Caco-2 (cell line): ENCODE results near the gene POLA1. TPM values are rescaled to one million over a fixed set of nuclear protein-coding genes. Genes with fewer than 3 reads are reported as not detected.
A peak's percentile ranks its signal among the peaks of the same experiment; 100 is the strongest.
"Not testable (repeated sequence)": the region's sequence is repeated elsewhere in the genome, so short reads cannot be mapped to it uniquely, and the experiment has no call there.

Experiments used
- BruUV-seq: library from RNA; stranded (reverse); fragments of 400-500 nt; replicated peaks from 2 replicates; lab custom pipeline; 2021; lab: Mats Ljungman, UMichigan
- CTCF ChIA-PET: fragments of 300-600 bp; sonication (Branson Sonifier 250); formaldehyde crosslinking; loops from one replicate; lab custom pipeline; 2022; ENCODE audit warnings: antibody characterized with exemption; lab: Charles Lee
- POLR2A ChIA-PET: fragments of 300-600 bp; sonication (Branson Sonifier 250); formaldehyde crosslinking; loops from one replicate; lab custom pipeline; 2022; ENCODE audit warnings: antibody characterized with exemption; lab: Charles Lee
- DNase-seq, 2 experiments: peaks; one replicate each; pipeline versions ENCODE4 v3.0.0 to v3.0.0-alpha.2; 2020 to 2022
- H3K27me3 ChIP-seq: replicated peaks from 2 replicates; pipeline ENCODE4 v1.6.0; 2011; ENCODE audit warnings: low read length; ENCODE audit not compliant: control insufficient read depth, insufficient read depth
- H3K36me3 ChIP-seq: 2 replicates; pipeline ENCODE4 v1.5.1; 2011; ENCODE audit warnings: low read length; ENCODE audit not compliant: control insufficient read depth, insufficient read depth
- H3K4me1 ChIP-seq: fragments of 250-450 bp; sonication (Bioruptor Pico); 2 replicates; pipeline ENCODE4 v1.5.1; 2020; ENCODE audit warnings: mild to moderate bottlenecking
- H3K4me3 ChIP-seq: 2 replicates; pipeline ENCODE4 v1.5.1; 2011; ENCODE audit warnings: low read depth, mild to moderate bottlenecking, control low read depth, low read length
- H3K9me3 ChIP-seq: fragments of 250-450 bp; sonication (Bioruptor Pico); 2 replicates; pipeline ENCODE4 v1.5.1; 2020; ENCODE audit warnings: mild to moderate bottlenecking, moderate library complexity
- H3K27ac Mint-ChIP-seq: one replicate; pipeline ENCODE4 v1.8.0; 2022; ENCODE audit warnings: mixed read lengths; ENCODE audit not compliant: unreplicated experiment
- H3K27me3 Mint-ChIP-seq: one replicate; pipeline ENCODE4 v1.8.0; 2022; ENCODE audit warnings: mixed read lengths; ENCODE audit not compliant: insufficient read depth, unreplicated experiment
- H3K36me3 Mint-ChIP-seq: one replicate; pipeline ENCODE4 v1.8.0; 2022; ENCODE audit warnings: mild to moderate bottlenecking, mixed read lengths; ENCODE audit not compliant: insufficient read depth, unreplicated experiment
- H3K4me1 Mint-ChIP-seq: one replicate; pipeline ENCODE4 v1.8.0; 2022; ENCODE audit warnings: low read depth, mixed read lengths; ENCODE audit not compliant: unreplicated experiment
- H3K4me3 Mint-ChIP-seq: one replicate; pipeline ENCODE4 v1.8.0; 2022; ENCODE audit warnings: mild to moderate bottlenecking, moderate library complexity, mixed read lengths; ENCODE audit not compliant: unreplicated experiment
- H3K9me3 Mint-ChIP-seq: one replicate; pipeline ENCODE4 v1.8.0; 2022; ENCODE audit warnings: mixed read lengths; ENCODE audit not compliant: unreplicated experiment
- intact Hi-C: fragments of 100-400 bp; cut with micrococcal nuclease; formaldehyde crosslinking; loops from one replicate; pipeline ENCODE4 v1.10.0; 2022; ENCODE audit not compliant: unreplicated experiment
- total RNA-seq: library from RNA; stranded (reverse); gene quantifications from 2 replicates; pipeline ENCODE4 v1.2.3, GENCODE V29; 2022
- TF ChIP-seq, protein P1 (sequence below), 2 experiments: fragments of 200-600 bp in 1 of 2; IDR thresholded peaks; 1 replicate in 1 of 2; 2 replicates in 1 of 2; pipeline versions ENCODE4 v1.5.1 to v1.8.0; 2011 to 2022; ENCODE audit warnings: antibody characterized with exemption in 1 of 2, control low read depth in 1 of 2, inconsistent platforms in 1 of 2, low read depth in 1 of 2, low read length in 1 of 2, mild to moderate bottlenecking in 1 of 2, moderate library complexity in 1 of 2; ENCODE audit not compliant: insufficient read depth in 1 of 2, severe bottlenecking in 1 of 2, unreplicated experiment in 1 of 2

Gene POLA1
- total RNA-seq, 1 experiment from 2014 or later, result 23.5 TPM

DNA sequence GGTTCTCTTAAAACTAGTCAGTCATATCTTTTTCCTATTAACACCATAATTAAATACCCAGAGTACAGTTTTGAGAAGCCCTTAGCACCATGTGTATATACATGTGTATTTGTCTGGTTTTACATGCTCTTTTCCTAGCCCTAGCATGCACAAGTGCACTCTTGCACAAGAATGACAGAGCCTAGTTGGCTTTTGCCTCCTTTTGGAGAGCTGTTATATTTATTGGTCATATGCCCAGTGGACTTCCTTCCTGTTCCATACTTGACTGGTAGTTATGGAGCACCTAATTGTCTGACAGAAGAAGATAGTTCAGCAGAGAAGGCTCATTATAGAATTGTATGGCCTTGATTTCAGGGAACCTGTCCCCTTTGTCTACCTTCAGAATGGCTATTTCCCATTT lies 166.4 kb downstream of the POLA1 start:
- POLR2A ChIA-PET, result no interaction called here
- Mint-ChIP-seq H3K4me1 (no peaks in the 10 kb centered on the region), H3K27me3 (no peaks in the 10 kb centered on the region), H3K9me3 (no peaks in the 10 kb centered on the region), H3K27ac (no peak overlapping the region), H3K36me3 (peaks cover 11% of the 10 kb centered on the region), H3K4me3 (no peak overlapping the region)
- Histone ChIP-seq H3K9me3 (no peaks in the 10 kb centered on the region), H3K4me3 (no peak overlapping the region), H3K36me3 (no peaks in the 10 kb centered on the region), H3K27me3 (no peaks in the 10 kb centered on the region), H3K4me1 (no peaks in the 10 kb centered on the region)
- BruUV-seq, result no TSS peak
- intact Hi-C loops, result no loop called here
- DNase-seq, result no peak
- TF ChIP-seq, protein P1, sequence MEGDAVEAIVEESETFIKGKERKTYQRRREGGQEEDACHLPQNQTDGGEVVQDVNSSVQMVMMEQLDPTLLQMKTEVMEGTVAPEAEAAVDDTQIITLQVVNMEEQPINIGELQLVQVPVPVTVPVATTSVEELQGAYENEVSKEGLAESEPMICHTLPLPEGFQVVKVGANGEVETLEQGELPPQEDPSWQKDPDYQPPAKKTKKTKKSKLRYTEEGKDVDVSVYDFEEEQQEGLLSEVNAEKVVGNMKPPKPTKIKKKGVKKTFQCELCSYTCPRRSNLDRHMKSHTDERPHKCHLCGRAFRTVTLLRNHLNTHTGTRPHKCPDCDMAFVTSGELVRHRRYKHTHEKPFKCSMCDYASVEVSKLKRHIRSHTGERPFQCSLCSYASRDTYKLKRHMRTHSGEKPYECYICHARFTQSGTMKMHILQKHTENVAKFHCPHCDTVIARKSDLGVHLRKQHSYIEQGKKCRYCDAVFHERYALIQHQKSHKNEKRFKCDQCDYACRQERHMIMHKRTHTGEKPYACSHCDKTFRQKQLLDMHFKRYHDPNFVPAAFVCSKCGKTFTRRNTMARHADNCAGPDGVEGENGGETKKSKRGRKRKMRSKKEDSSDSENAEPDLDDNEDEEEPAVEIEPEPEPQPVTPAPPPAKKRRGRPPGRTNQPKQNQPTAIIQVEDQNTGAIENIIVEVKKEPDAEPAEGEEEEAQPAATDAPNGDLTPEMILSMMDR (IDR thresholded peaks at IDR 0.05; ENCODE audit: insufficient read depth in 1 of 2, low read depth in 1 of 2, low read length in 1 of 2, severe bottlenecking in 1 of 2, unreplicated experiment in 1 of 2), result no peak
- CTCF ChIA-PET, result no interaction called here

DNA sequence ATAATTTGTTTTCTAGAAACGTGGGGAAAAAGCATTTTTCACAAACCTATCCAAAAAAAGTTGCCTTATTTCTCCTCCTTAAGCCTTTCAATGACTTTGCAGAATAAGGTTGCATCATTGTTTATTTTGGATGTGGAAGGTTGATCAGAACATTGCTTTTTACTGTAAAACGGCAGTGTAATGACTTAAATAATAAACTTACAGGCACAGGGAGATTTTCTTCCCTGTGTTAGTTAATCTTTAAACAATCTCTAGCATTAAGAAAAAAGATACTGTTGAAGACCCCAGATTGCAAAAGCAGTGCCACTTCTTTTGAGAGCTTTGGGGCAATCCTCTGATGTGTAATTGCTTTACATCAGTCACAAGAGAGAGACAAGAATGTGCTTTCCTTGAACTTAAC lies 168.6 kb downstream of the POLA1 start:
- intact Hi-C loops, result no loop called here
- CTCF ChIA-PET, result no interaction called here
- DNase-seq, result no peak
- H3K27ac Mint-ChIP-seq, result no peak overlapping the region
- no peaks in the 10 kb centered on the region for H3K4me1 Mint-ChIP-seq
- H3K36me3 Mint-ChIP-seq, result peaks cover 11% of the 10 kb centered on the region
- H3K4me1 ChIP-seq, result no peaks in the 10 kb centered on the region
- H3K27me3 Mint-ChIP-seq, result no peaks in the 10 kb centered on the region
- no TSS peak for BruUV-seq
- no peaks in the 10 kb centered on the region for H3K9me3 Mint-ChIP-seq
- H3K36me3 ChIP-seq, result no peaks in the 10 kb centered on the region
- POLR2A ChIA-PET, result no interaction called here
- no peaks in the 10 kb centered on the region for H3K27me3 ChIP-seq
- no peak overlapping the region for H3K4me3 Mint-ChIP-seq
- no peaks in the 10 kb centered on the region for H3K9me3 ChIP-seq
- TF ChIP-seq, protein P1 (IDR thresholded peaks at IDR 0.05; ENCODE audit: insufficient read depth in 1 of 2, low read depth in 1 of 2, low read length in 1 of 2, severe bottlenecking in 1 of 2, unreplicated experiment in 1 of 2), result no peak
- no peak overlapping the region for H3K4me3 ChIP-seq

DNA sequence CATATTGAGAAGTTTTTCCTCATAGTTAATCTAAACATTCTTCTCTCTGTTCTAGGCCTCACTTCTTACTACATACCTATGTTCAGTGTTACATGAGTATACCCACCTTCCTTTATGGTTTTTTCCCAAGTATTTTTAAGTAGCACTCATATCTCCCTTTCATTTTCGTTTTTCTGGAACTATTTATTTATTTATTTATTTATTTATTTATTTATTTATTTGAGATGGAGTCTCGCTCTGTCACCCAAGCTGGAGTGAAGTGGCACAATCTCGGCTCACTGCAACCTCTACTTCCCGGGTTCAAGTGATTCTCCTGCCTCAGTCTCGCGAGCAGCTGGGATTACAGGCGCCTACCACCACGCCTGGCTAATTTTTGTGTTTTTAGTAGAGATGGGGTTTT lies 170.1 kb downstream of the POLA1 start:
- BruUV-seq, intact Hi-C loops, H3K36me3 ChIP-seq, H3K4me1 Mint-ChIP-seq, H3K9me3 ChIP-seq, H3K4me3 Mint-ChIP-seq, H3K4me1 ChIP-seq, H3K36me3 Mint-ChIP-seq, H3K27me3 Mint-ChIP-seq, CTCF ChIA-PET, POLR2A ChIA-PET, H3K4me3 ChIP-seq, H3K27me3 ChIP-seq, DNase-seq, H3K9me3 Mint-ChIP-seq, H3K27ac Mint-ChIP-seq: not testable (repeated sequence)

DNA sequence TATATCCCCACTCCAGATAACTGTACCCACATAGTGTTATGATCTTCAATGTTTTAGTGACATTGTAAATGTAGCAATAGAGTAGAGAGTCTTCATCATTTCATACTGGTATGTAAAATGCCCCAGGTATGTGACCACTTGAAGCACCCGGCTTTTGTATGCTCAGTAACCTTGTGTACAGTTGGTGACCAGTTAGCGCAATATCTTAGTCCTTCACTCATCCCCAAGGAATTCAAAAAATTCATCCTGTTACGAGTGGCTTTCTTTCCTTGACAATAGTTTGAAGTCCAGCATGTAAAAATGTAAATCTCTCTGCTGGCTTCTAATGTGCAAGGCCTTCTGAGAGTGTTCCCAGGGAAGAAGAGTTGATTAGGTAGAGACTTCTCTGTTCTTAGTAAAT lies 176.4 kb downstream of the POLA1 start:
- H3K9me3 Mint-ChIP-seq, result no peaks in the 10 kb centered on the region
- CTCF ChIA-PET, result no interaction called here
- no peak overlapping the region for H3K4me3 Mint-ChIP-seq
- H3K27me3 ChIP-seq, result no peaks in the 10 kb centered on the region
- H3K27me3 Mint-ChIP-seq, result no peaks in the 10 kb centered on the region
- H3K27ac Mint-ChIP-seq, result peak overlapping the region; percentile 93
- POLR2A ChIA-PET, result no interaction called here
- peaks cover 24% of the 10 kb centered on the region for H3K4me1 ChIP-seq
- peaks cover 17% of the 10 kb centered on the region for H3K4me1 Mint-ChIP-seq
- intact Hi-C loops, result loop anchor here (1.0 kb wide), 1 partner anchor 8 kb away; no protein-coding TSS in a partner anchor
- no TSS peak for BruUV-seq
- DNase-seq, result peak; percentile 60 to 65
- TF ChIP-seq, protein P1 (IDR thresholded peaks at IDR 0.05; ENCODE audit: insufficient read depth in 1 of 2, low read depth in 1 of 2, low read length in 1 of 2, severe bottlenecking in 1 of 2, unreplicated experiment in 1 of 2), result no peak
- H3K4me3 ChIP-seq, result no peak overlapping the region
- H3K9me3 ChIP-seq, result no peaks in the 10 kb centered on the region
- no peaks in the 10 kb centered on the region for H3K36me3 ChIP-seq
- peaks cover 6% of the 10 kb centered on the region for H3K36me3 Mint-ChIP-seq
